SJSA1 (cell line): ENCODE data around the gene TRIM56. TPM values are rescaled to one million over a fixed set of nuclear protein-coding genes. Genes with fewer than 3 reads are reported as not detected.
"Not testable (repeated sequence)": the region's sequence is repeated elsewhere in the genome, so short reads cannot be mapped to it uniquely, and the experiment has no call there.

Experiments
- DNase-seq, 2 experiments: peaks; one replicate each; pipeline ENCODE4 v3.0.0-alpha.2; 2015 to 2020; ENCODE audit warnings: low spot score in 2 of 2, low read depth in 1 of 2
- H3K27ac ChIP-seq: fragments of 250-450 bp; sonication (Bioruptor Pico); 2 replicates; pipeline ENCODE4 v1.5.1; 2020; ENCODE audit warnings: mild to moderate bottlenecking, moderate library complexity
- H3K27me3 ChIP-seq: fragments of 250-450 bp; sonication (Bioruptor Pico); replicated peaks from 2 replicates; pipeline ENCODE4 v1.5.1; 2020; ENCODE audit warnings: mild to moderate bottlenecking, moderate library complexity
- H3K36me3 ChIP-seq: fragments of 250-450 bp; sonication (Bioruptor Pico); 2 replicates; pipeline ENCODE4 v1.5.1; 2020; ENCODE audit warnings: mild to moderate bottlenecking
- H3K4me1 ChIP-seq: fragments of 250-450 bp; sonication (Bioruptor Pico); replicated peaks from 2 replicates; pipeline ENCODE4 v1.6.1; 2021; ENCODE audit warnings: mild to moderate bottlenecking
- H3K4me3 ChIP-seq: fragments of 250-450 bp; sonication (Bioruptor Pico); 2 replicates; pipeline ENCODE4 v1.5.1; 2020; ENCODE audit warnings: mild to moderate bottlenecking
- H3K9me3 ChIP-seq: fragments of 250-450 bp; sonication (Bioruptor Pico); replicated peaks from 2 replicates; pipeline ENCODE4 v1.5.1; 2020; ENCODE audit warnings: mild to moderate bottlenecking
- total RNA-seq: library from RNA; depleted of rRNA; stranded (reverse); fragments of >200 nt; shearing (Covaris generic); gene quantifications from 2 replicates; pipeline ENCODE4 v1.2.3, GENCODE V29; 2014

TRIM56 gene
- total RNA-seq, 1 experiment from 2014 or later: 10.3 TPM

- Histone ChIP-seq H3K27ac (no peak overlapping the region), H3K27me3 (no peaks in the 10 kb centered on the region), H3K4me1 (peaks cover 67% of the 10 kb centered on the region), H3K4me3 (no peak overlapping the region), H3K9me3 (no peaks in the 10 kb centered on the region), H3K36me3 (no peaks in the 10 kb centered on the region; the same call in 1 of the 2 replicates)
- DNase-seq: no peak
Measured at GRCh38 chr7:101097561-101097960, 12.3 kb downstream of the TRIM56 start.

- H3K36me3 ChIP-seq: no peaks in the 10 kb centered on the region; the same call in 1 of the 2 replicates
- H3K27ac ChIP-seq: peak overlapping the region; percentile 90
- H3K9me3 ChIP-seq: no peaks in the 10 kb centered on the region
- DNase-seq: peak; percentile 99
- H3K4me3 ChIP-seq: peak overlapping the region; percentile 5; the same call in 1 of the 2 replicates
- no peaks in the 10 kb centered on the region for H3K27me3 ChIP-seq
- peaks cover 72% of the 10 kb centered on the region for H3K4me1 ChIP-seq
Measured at GRCh38 chr7:101099969-101100781, 14.9 kb downstream of the TRIM56 start.

- Histone ChIP-seq H3K27me3 (no peaks in the 10 kb centered on the region), H3K36me3 (no peaks in the 10 kb centered on the region), H3K4me1 (peaks cover 68% of the 10 kb centered on the region), H3K4me3 (no peak overlapping the region), H3K9me3 (no peaks in the 10 kb centered on the region), H3K27ac (peak overlapping the region; percentile 90)
- DNase-seq: no peak
Measured at GRCh38 chr7:101100858-101101847, 15.9 kb downstream of the TRIM56 start.

GRCh38 chr7:101102026-101102425 is 16.7 kb downstream of the TRIM56 start:
- peaks cover 68% of the 10 kb centered on the region for H3K4me1 ChIP-seq
- DNase-seq: no peak
- no peaks in the 10 kb centered on the region for H3K9me3 ChIP-seq
- peak overlapping the region; percentile 90; the same call in 1 of the 2 replicates for H3K27ac ChIP-seq
- no peak overlapping the region for H3K4me3 ChIP-seq
- no peaks in the 10 kb centered on the region for H3K27me3 ChIP-seq
- H3K36me3 ChIP-seq: no peaks in the 10 kb centered on the region

GRCh38 chr7:101103701-101104100 is 18.4 kb downstream of the TRIM56 start:
- H3K4me1 ChIP-seq: peaks cover 64% of the 10 kb centered on the region
- H3K27me3 ChIP-seq, H3K36me3 ChIP-seq, H3K4me3 ChIP-seq, DNase-seq, H3K9me3 ChIP-seq: not testable (repeated sequence)
- peak overlapping the region; percentile 6 for H3K27ac ChIP-seq

GRCh38 chr7:101104193-101104713 is 19.0 kb downstream of the TRIM56 start:
- no peak for DNase-seq
- H3K27me3 ChIP-seq: no peaks in the 10 kb centered on the region
- no peak overlapping the region for H3K4me3 ChIP-seq
- no peaks in the 10 kb centered on the region for H3K9me3 ChIP-seq
- peak overlapping the region; percentile 6; the same call in 1 of the 2 replicates for H3K27ac ChIP-seq
- peaks cover 64% of the 10 kb centered on the region for H3K4me1 ChIP-seq
- H3K36me3 ChIP-seq: no peaks in the 10 kb centered on the region

- Histone ChIP-seq H3K4me1 (peaks cover 59% of the 10 kb centered on the region), H3K4me3 (no peak overlapping the region), H3K9me3 (no peaks in the 10 kb centered on the region), H3K27ac (no peak overlapping the region), H3K36me3 (no peaks in the 10 kb centered on the region), H3K27me3 (no peaks in the 10 kb centered on the region)
- DNase-seq: no peak
Measured at GRCh38 chr7:101104799-101105198, 19.5 kb downstream of the TRIM56 start.

- H3K9me3 ChIP-seq, H3K36me3 ChIP-seq, H3K4me3 ChIP-seq, DNase-seq, H3K27me3 ChIP-seq, H3K27ac ChIP-seq: not testable (repeated sequence)
- peaks cover 55% of the 10 kb centered on the region for H3K4me1 ChIP-seq
Measured at GRCh38 chr7:101105248-101105647, 20.0 kb downstream of the TRIM56 start.

- no peaks in the 10 kb centered on the region for H3K27me3 ChIP-seq
- H3K4me3 ChIP-seq: no peak overlapping the region
- H3K36me3 ChIP-seq: no peaks in the 10 kb centered on the region
- no peaks in the 10 kb centered on the region for H3K9me3 ChIP-seq
- H3K4me1 ChIP-seq: peaks cover 46% of the 10 kb centered on the region
- DNase-seq: no peak
- H3K27ac ChIP-seq: no peak overlapping the region
Measured at GRCh38 chr7:101106386-101106785, 21.1 kb downstream of the TRIM56 start.

GRCh38 chr7:101108330-101108857 is 23.1 kb downstream of the TRIM56 start:
- Histone ChIP-seq H3K9me3 (no peaks in the 10 kb centered on the region), H3K4me3 (no peak overlapping the region), H3K36me3 (no peaks in the 10 kb centered on the region), H3K27me3 (no peaks in the 10 kb centered on the region), H3K27ac (no peak overlapping the region), H3K4me1 (peaks cover 45% of the 10 kb centered on the region)
- DNase-seq: no peak

- Histone ChIP-seq H3K27ac (no peak overlapping the region), H3K4me1 (peaks cover 42% of the 10 kb centered on the region)
Measured at GRCh38 chr7:101108961-101109360, 23.7 kb downstream of the TRIM56 start.

GRCh38 chr7:101109368-101109767 is 24.1 kb downstream of the TRIM56 start:
- Histone ChIP-seq H3K9me3 (no peaks in the 10 kb centered on the region), H3K27me3 (no peaks in the 10 kb centered on the region), H3K27ac (no peak overlapping the region), H3K4me1 (peaks cover 42% of the 10 kb centered on the region), H3K36me3 (no peaks in the 10 kb centered on the region), H3K4me3 (no peak overlapping the region)
- DNase-seq: no peak

More at GRCh38 chr7:101108961-101109360, 23.7 kb downstream of the TRIM56 start:
- no peaks in the 10 kb centered on the region for H3K27me3 ChIP-seq
- no peak overlapping the region for H3K4me3 ChIP-seq
- DNase-seq: no peak
- H3K36me3 ChIP-seq: no peaks in the 10 kb centered on the region
- no peaks in the 10 kb centered on the region for H3K9me3 ChIP-seq

GRCh38 chr7:101111261-101111660 is 26.0 kb downstream of the TRIM56 start:
- peak overlapping the region; percentile 67 for H3K27ac ChIP-seq
- H3K36me3 ChIP-seq: no peaks in the 10 kb centered on the region
- peaks cover 46% of the 10 kb centered on the region for H3K4me1 ChIP-seq
- H3K4me3 ChIP-seq: no peak overlapping the region
- H3K27me3 ChIP-seq: no peaks in the 10 kb centered on the region
- no peaks in the 10 kb centered on the region for H3K9me3 ChIP-seq
- DNase-seq: no peak
